ENCODE results near the gene TIMM44.
A peak's percentile ranks its signal among the peaks of the same experiment; 100 is the strongest.
"Not testable (repeated sequence)": the region's sequence is repeated elsewhere in the genome, so short reads cannot be mapped to it uniquely, and the experiment has no call there.

The TIMM44 gene

GRCh38 chr19:7941895-7942596 lies 1.4 kb downstream of the TIMM44 start:
- DNase-seq: no peak

GRCh38 chr19:7940841-7941240 lies 2.6 kb downstream of the TIMM44 start:
- no peak for DNase-seq

GRCh38 chr19:7934766-7935165 lies 8.7 kb downstream of the TIMM44 start:
- DNase-seq: no peak

DNA sequence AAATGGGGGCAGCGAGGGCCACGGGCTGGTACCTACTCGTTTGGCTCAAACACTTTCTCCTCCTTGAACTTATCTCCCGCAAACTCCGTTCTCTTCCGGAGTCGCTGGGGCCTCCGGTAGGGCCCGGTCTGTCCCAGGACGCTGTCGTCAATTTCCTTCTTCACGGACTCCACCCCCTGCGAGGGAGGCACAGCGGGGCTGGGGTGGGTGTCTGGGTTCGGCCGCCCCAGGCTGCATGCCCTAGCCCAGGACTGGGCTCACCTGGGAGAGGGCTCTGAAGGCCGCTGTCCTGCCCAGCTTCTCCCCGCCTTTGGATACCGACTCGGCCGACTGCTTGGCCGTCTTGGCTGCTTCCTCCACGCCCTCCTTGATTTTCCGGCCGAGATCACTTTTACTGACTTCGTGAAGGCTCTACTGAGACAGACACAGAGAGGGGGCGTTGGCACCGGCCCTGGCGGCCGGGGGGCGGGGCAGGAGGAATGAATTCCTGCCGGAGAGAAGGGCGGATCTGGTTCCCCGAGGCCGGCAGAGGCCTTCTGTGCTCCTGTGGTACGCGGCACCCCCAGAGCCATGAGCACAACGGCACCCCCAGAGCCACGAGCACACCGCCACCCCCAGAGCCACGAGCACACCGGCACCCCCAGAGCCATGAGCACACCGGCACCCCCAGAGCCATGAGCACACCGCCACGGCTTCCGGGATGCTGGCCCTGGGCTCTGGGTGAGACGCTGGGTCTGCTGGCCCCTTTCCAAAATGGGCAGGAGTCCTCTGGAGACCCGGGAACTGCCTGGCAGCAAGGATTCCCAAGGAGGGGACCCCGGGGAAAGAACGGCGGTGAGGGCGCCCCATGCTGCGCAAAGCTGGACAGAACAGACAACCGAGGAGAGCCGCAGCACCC lies 9.4 kb downstream of the TIMM44 start:
- no peak for DNase-seq

- no peak for DNase-seq
Measured at GRCh38 chr19:7933411-7933810, 10.1 kb downstream of the TIMM44 start.

DNA sequence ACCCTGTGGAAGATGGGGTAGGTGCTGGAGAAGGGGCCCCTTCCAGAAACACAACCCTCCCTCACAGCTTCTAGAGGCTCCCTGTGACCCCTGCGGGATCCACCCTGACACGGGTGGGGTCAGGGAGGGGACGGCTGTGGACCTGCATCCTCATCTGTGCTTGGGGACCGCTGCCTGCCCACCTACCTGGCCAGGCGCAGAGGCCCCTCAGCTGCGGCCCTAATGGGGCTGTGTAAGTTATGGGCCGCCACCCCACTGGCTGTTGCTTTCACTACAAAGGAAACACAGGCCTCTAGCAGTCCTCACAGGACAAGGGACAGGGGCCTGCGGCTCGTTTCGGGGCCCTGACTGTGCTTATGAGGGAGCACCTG lies 10.6 kb downstream of the TIMM44 start:
- DNase-seq: no peak

DNA sequence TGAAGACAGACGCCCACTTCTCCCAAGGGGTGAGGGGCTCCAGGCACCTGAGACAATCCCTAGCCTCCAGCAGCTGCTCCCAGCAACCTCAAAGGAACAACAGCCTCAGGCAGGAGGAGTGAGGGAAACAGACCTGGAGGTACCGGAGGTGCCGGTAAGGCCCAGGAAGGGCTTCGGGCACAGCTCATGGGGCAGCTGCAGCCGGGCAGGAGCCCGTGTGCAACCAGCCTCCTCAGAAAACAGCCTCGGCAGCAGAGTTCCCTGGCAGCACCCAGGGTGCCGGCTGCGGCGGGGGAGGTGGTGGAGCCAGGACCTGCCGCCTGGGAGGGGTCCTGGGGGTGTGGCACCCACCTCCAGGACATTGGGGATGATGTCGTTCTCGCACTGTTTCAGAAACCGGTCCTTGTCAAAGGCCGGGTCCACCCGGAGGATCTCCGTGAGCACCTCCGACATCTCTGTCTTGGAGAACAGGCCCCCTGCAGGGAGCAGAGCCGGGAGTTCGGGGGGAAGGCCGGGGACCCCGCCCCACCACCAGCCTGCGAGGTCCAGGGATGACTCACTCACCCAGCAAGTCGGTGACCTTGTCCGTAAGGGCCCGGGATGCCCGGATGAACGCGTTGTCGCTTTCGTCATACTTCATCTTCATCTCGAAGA lies 11.1 kb downstream of the TIMM44 start:
- DNase-seq: no peak

DNA sequence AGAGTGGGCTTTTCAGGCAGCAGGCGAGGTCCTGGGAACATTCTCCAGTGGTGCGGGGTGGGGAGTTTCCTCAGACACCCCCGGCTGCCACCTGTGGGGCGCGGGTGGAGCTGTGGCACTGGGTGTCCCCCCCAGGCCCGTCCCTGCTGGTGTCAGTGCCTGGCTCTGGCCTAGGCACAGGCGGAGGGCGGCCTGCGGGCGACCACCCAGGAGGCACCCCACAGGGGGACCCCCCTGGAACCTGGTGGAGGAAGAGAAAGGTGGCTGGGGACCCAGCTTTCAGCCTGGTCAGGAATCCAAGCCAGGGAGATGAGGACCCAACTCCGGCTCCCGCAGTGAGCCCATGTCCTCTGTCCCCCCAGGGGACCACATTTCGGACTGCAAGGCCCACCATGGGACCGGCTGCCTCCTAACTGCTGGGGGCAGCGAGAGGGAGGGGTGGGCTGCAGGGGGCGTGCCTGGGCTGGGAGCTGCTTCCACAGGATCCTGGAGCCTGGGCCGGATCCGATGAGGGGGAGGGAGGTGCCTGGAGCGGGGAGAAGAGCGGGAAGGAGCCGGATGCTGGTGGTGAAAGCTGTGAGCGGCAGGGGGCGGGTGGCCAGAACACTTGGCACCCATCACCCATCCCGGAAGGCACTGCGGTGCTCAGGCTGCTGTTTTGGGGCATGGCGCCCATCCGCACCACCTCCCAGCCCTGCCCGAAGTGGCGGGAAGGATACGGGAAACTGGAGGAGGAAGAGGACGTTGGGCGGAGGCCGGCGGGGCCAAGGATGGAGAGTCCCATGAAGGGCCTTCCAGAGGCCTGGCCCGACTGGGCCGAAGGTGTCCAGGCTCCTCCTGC lies 12.0 kb downstream of the TIMM44 start:
- DNase-seq: no peak

GRCh38 chr19:7930765-7931164 lies 12.7 kb downstream of the TIMM44 start:
- DNase-seq: no peak

DNA sequence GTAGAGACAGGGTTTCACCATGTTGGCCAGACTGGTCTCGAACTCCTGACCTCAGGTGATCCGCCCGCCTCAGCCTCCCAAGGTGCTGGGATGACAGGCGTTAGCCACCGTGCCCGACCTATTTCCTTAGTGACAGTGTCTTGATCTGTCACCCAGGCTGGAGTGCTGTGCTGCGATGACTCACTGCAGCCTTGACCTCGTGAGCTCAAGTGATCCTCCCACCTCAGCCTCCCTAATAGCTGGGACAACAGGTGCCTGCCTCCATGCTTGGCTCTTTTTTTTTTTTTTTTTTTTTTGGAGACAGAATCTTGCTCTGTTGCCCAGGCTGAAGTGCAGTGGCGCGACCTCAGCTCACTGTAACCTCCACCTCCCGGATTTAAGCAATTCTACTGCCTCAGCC lies 13.4 kb downstream of the TIMM44 start:
- not testable (repeated sequence) for DNase-seq

DNA sequence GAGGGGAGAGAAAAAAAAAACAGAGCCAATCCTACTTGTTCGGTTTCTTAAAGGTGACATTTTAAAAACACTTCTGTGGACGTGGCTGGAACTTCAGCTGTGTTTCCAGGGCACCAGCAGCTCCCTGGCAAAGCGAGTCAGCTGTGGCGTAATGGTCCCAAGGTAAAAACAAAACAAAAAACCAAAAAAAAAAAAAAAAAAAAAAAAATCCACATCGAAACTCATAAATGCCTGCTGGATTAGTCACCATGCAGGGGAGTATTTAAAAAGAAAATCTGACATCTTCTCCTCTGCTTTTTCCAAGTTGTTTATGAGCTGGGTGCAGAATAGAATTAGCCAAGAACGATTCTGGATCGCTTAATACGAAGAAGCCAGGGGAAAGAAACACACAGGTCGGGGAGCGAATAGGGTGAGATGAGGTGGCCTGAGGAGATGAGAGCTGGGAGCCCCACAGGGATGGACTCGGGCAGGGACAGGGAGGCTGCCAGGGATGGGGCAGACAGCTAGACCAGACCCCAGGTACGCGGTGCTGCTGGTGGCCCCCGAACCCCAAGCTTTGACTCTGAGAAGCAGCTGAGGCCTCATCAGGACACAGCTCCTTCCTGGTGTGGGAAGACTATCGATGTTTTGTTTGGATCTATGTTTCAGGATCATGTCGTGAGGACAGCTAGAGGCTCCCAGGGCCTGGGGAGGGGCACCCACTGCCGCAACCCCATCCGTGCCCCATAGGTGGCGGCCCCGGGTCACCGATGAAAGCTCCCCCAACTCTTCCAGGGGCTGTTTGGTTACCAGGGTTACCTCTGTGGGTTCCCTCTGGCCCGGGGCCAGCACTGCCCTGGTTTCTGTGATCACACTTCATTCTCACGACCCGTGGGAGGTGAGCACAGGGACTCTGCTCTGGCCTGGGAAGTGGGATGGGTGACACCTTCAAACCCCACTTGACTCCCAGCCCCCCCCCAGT lies 14.4 kb downstream of the TIMM44 start:
- DNase-seq: no peak

DNA sequence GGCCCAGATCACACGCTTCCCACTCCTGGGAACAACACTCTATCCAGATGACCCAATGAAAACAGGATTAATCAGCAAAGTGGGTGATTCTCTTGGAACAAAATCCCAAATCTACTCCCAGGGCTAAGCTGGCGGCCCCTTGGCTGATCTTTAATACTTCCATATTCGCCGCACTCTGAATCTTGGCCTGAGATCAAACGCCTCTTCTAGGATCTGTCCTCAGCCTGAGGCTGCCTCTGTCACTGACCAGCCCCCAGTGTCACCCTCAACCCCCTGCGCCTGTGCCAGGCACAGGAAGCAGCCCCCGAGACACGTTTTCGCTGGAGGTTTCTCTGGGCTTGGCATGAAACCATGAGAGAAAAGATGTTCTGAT lies 15.1 kb downstream of the TIMM44 start:
- DNase-seq: no peak

GRCh38 chr19:7927605-7928333 lies 15.7 kb downstream of the TIMM44 start:
- no peak for DNase-seq

DNA sequence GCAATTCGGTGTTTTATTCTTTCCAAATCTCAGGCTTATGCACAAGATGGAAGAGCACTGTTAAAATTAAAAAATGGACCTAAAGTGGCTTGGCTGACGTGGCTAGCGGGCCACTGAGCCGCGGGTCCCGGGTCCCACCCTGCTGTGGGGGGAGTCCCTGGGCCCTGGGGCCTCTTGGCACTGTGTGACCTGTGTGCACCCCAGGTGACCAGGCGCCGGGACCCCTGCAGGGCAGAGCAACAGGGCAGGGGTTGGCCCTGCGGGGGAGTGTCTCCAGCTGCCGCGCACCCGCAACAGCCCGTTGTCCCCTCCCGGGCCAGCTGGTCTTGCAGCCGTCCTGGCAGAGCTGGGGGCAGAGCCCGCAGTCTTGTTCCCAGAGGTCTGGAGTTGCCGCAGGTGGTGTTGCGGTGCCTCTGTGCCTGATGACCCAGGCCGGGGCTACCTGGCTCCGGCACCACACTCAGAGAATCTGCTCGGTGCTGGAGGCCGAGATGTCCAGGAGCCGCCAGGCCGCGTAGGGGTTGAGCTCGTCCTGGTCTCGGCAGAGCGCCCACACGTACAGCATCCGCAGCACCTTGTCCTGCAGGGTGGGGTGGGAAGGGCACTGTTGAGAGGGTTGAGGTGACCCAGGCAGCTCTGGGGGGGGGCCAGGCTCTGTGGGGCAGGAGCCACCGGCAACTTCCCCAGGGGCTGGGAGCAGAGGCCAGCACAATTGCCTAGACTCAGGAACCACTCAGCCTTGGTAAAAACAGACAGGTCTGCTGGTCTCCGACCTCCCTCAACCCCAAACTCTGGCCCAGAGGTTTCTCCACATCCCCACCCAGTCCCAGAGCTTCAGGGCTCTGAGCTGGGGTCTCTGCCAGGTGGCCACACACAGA lies 16.5 kb downstream of the TIMM44 start:
- DNase-seq: no peak

GRCh38 chr19:7926021-7926726 lies 17.3 kb downstream of the TIMM44 start, which contains the start of gene CTXN1:
TSS of gene CTXN1 (minus strand) at chr19:7926135. CDS start at chr19:7925538, 597 bp downstream.
- no peak for DNase-seq

- peak; percentile 33 for DNase-seq
Measured at GRCh38 chr19:7925171-7925851, 18.2 kb downstream of the TIMM44 start.

GRCh38 chr19:7924651-7925170 lies 18.8 kb downstream of the TIMM44 start:
- DNase-seq: no peak

GRCh38 chr19:7924241-7924640 lies 19.2 kb downstream of the TIMM44 start:
- no peak for DNase-seq

Data from DMS153 (cell line).